ENCODE data around the gene KNSTRN.

KNSTRN gene

GRCh38 chr15:40440743-40441564 is 58.4 kb downstream of the KNSTRN start, which contains the start of gene BAHD1:
TSS of gene BAHD1 (plus strand) at chr15:40440953. CDS start at chr15:40458465, 17,512 bp downstream.
- H4K20me1 ChIP-seq (ENCODE audit: insufficient read depth, low read length) = peaks cover 42% of the 10 kb centered on the region
- peak within 1 kb of the TSS; percentile 89 for H2AFZ ChIP-seq (ENCODE audit: low read depth, low read length)
- H3K9ac ChIP-seq (ENCODE audit: low read depth, low read length) = peak within 1 kb of the TSS; percentile 70
- H3K4me1 ChIP-seq (ENCODE audit: insufficient read depth, low read length) = peaks cover 43% of the 10 kb centered on the region
- H3K27me3 ChIP-seq (ENCODE audit: insufficient read depth, low read length, poor library complexity) = peaks cover 22% of the 10 kb centered on the region
- TF ChIP-seq CTCF (IDR thresholded peaks at IDR 0.05; ENCODE audit: borderline replicate concordance, extremely low read depth, low read length, poor library complexity, severe bottlenecking) (peak; percentile 0), EZH2 (IDR thresholded peaks at IDR 0.05; ENCODE audit: borderline replicate concordance, low read depth, low read length, severe bottlenecking) (no peak)
- H3K36me3 ChIP-seq (ENCODE audit: insufficient read depth, low read length) = no peaks in the 10 kb centered on the region
- H3K27ac ChIP-seq (ENCODE audit: low read length) = peak within 1 kb of the TSS; percentile 44; the same call in 1 of the 2 replicates
- peaks cover 48% of the 10 kb centered on the region for H3K79me2 ChIP-seq (ENCODE audit: insufficient read depth, low read length)
- peak within 1 kb of the TSS; percentile 65 to 83 for H3K4me3 ChIP-seq (ENCODE audit: low read depth in 1 of 2, low read length in 2 of 2)
- peak; percentile 97 for DNase-seq
- ATAC-seq (ENCODE audit: insufficient read depth, low read depth) = peak; percentile 94
- peak within 1 kb of the TSS; percentile 100 for H3K4me2 ChIP-seq (ENCODE audit: insufficient read depth, low read length)
- H3K9me3 ChIP-seq (ENCODE audit: insufficient read depth, low read length, severe bottlenecking) = no peaks in the 10 kb centered on the region

GRCh38 chr15:40441565-40442531 is 59.3 kb downstream of the KNSTRN start:
- Histone ChIP-seq H3K27ac (ENCODE audit: low read length) (no peak overlapping the region), H3K36me3 (ENCODE audit: insufficient read depth, low read length) (no peaks in the 10 kb centered on the region), H3K4me1 (ENCODE audit: insufficient read depth, low read length) (peaks cover 38% of the 10 kb centered on the region), H3K79me2 (ENCODE audit: insufficient read depth, low read length) (peaks cover 57% of the 10 kb centered on the region), H3K9ac (ENCODE audit: low read depth, low read length) (peak overlapping the region; percentile 65), H3K9me3 (ENCODE audit: insufficient read depth, low read length, severe bottlenecking) (no peaks in the 10 kb centered on the region), H4K20me1 (ENCODE audit: insufficient read depth, low read length) (peaks cover 49% of the 10 kb centered on the region), H2AFZ (ENCODE audit: low read depth, low read length) (peak overlapping the region; percentile 26; the same call in 1 of the 2 replicates), H3K4me2 (ENCODE audit: insufficient read depth, low read length) (peak overlapping the region; percentile 82), H3K4me3 (ENCODE audit: low read depth in 1 of 2, low read length in 2 of 2) (peak overlapping the region; percentile 61 to 65; a peak in 3 of 4 replicates), H3K27me3 (ENCODE audit: insufficient read depth, low read length, poor library complexity) (peaks cover 19% of the 10 kb centered on the region)
- TF ChIP-seq EZH2 (IDR thresholded peaks at IDR 0.05; ENCODE audit: borderline replicate concordance, low read depth, low read length, severe bottlenecking) (no peak), CTCF (IDR thresholded peaks at IDR 0.05; ENCODE audit: borderline replicate concordance, extremely low read depth, low read length, poor library complexity, severe bottlenecking) (no peak)
- DNase-seq (peak; percentile 19), ATAC-seq (ENCODE audit: insufficient read depth, low read depth) (no peak)

- Histone ChIP-seq H3K36me3 (ENCODE audit: insufficient read depth, low read length) (no peaks in the 10 kb centered on the region), H3K27me3 (ENCODE audit: insufficient read depth, low read length, poor library complexity) (peaks cover 19% of the 10 kb centered on the region), H2AFZ (ENCODE audit: low read depth, low read length) (no peak overlapping the region), H3K4me3 (ENCODE audit: low read depth in 1 of 2, low read length in 2 of 2) (0 out of 4 replicates have a peak overlapping the region, but pooled peaks of 1 of the 2 experiments have one; percentile 3), H3K9me3 (ENCODE audit: insufficient read depth, low read length, severe bottlenecking) (no peaks in the 10 kb centered on the region), H3K79me2 (ENCODE audit: insufficient read depth, low read length) (peaks cover 68% of the 10 kb centered on the region), H3K4me2 (ENCODE audit: insufficient read depth, low read length) (peak overlapping the region; percentile 82), H3K27ac (ENCODE audit: low read length) (no peak overlapping the region), H3K9ac (ENCODE audit: low read depth, low read length) (peak overlapping the region; percentile 3; the same call in 1 of the 2 replicates), H4K20me1 (ENCODE audit: insufficient read depth, low read length) (peaks cover 53% of the 10 kb centered on the region), H3K4me1 (ENCODE audit: insufficient read depth, low read length) (peaks cover 38% of the 10 kb centered on the region)
- DNase-seq (no peak), ATAC-seq (ENCODE audit: insufficient read depth, low read depth) (no peak)
- no peak for TF ChIP-seq CTCF (IDR thresholded peaks at IDR 0.05; ENCODE audit: borderline replicate concordance, extremely low read depth, low read length, poor library complexity, severe bottlenecking)
- TF ChIP-seq EZH2 (IDR thresholded peaks at IDR 0.05; ENCODE audit: borderline replicate concordance, low read depth, low read length, severe bottlenecking) = no peak
Observed at GRCh38 chr15:40443255-40443654, 60.7 kb downstream of the KNSTRN start.

Data from DND-41 (cell line).